CD4-positive, CD25-positive, alpha-beta regulatory T cell (primary cell): ENCODE measurements around the gene DNAH17. TPM values are rescaled to one million over a fixed set of nuclear protein-coding genes. Genes with fewer than 3 reads are reported as not detected.

ENCODE experiments used
- ATAC-seq, 2 donors: fragments of 150-1000 bp; cut with Tn5 transposase; one replicate each; pipeline ENCODE4 v1.10.0; 2021; ENCODE audit warnings: low read depth in 2 of 2, moderate number of reproducible peaks in 2 of 2, moderate library complexity in 1 of 2
- DNase-seq, 3 donors: peaks; one replicate each; pipeline versions ENCODE4 v3.0.0 to v3.0.0-alpha.2; 2012 to 2022; ENCODE audit warnings: mixed read lengths in 1 of 3
- H3K27ac ChIP-seq: one replicate; pipeline ENCODE4 v1.7.0; 2013; ENCODE audit warnings: mild to moderate bottlenecking, low read length; ENCODE audit not compliant: insufficient read depth, poor library complexity, severe bottlenecking
- H3K27me3 ChIP-seq: one replicate; pipeline ENCODE4 v1.7.0; 2013; ENCODE audit warnings: low read length; ENCODE audit not compliant: control insufficient read depth, insufficient read depth
- H3K36me3 ChIP-seq: one replicate; pipeline ENCODE4 v1.7.0; 2013; ENCODE audit warnings: mild to moderate bottlenecking, low read length, moderate library complexity; ENCODE audit not compliant: control insufficient read depth, insufficient read depth
- H3K4me1 ChIP-seq: 2 replicates; pipeline ENCODE4 v1.7.0; 2013; ENCODE audit warnings: mild to moderate bottlenecking, low read length; ENCODE audit not compliant: insufficient read depth, control insufficient read depth, poor library complexity, severe bottlenecking
- H3K4me3 ChIP-seq: one replicate; pipeline ENCODE4 v1.7.0; 2013; ENCODE audit warnings: low read depth, mild to moderate bottlenecking, low read length, moderate library complexity
- H3K9me3 ChIP-seq, 2 experiments: 1 replicate in 1 of 2; 2 replicates in 1 of 2; pipeline ENCODE4 v1.7.0; 2013; ENCODE audit warnings: low read length in 2 of 2, mild to moderate bottlenecking in 1 of 2, moderate library complexity in 1 of 2; ENCODE audit not compliant: control insufficient read depth in 2 of 2
- H3K27ac Mint-ChIP-seq, 3 donors: one replicate each; pipeline ENCODE4 v1.8.0; 2020 to 2022; ENCODE audit warnings: mild to moderate bottlenecking in 3 of 3, mixed read lengths in 3 of 3, moderate library complexity in 2 of 3
- H3K27me3 Mint-ChIP-seq: one replicate; pipeline ENCODE4 v1.8.0; 2022; ENCODE audit warnings: mild to moderate bottlenecking, mixed read lengths
- H3K36me3 Mint-ChIP-seq: one replicate; pipeline ENCODE4 v1.8.0; 2020; ENCODE audit warnings: mixed read lengths
- H3K4me1 Mint-ChIP-seq, 4 donors: one replicate each; pipeline ENCODE4 v1.8.0; 2020 to 2022; ENCODE audit warnings: mixed read lengths in 4 of 4, mild to moderate bottlenecking in 1 of 4
- H3K4me3 Mint-ChIP-seq, 4 donors: one replicate each; pipeline ENCODE4 v1.8.0; 2020 to 2022; ENCODE audit warnings: mild to moderate bottlenecking in 4 of 4, mixed read lengths in 4 of 4, moderate library complexity in 3 of 4
- H3K9me3 Mint-ChIP-seq, 7 donors: one replicate each; pipeline ENCODE4 v1.8.0; 2020 to 2022; ENCODE audit warnings: mixed read lengths in 7 of 7, mild to moderate bottlenecking in 3 of 7, moderate library complexity in 2 of 7
- polyA plus RNA-seq, 4 donors: library from polyadenylated mRNA; unstranded; fragments of 300-500 nt; fragmentation: Illumina TruSeq; gene quantifications; one replicate each; pipeline ENCODE4 v1.2.3, GENCODE V29; 2021
- total RNA-seq: library from RNA; stranded (reverse); gene quantifications from one replicate; pipeline ENCODE4 v1.2.3, GENCODE V29; 2022

Gene DNAH17
- total and polyA plus RNA-seq, 5 donors from 2014 or later = 0.24 to 3.4 (median 0.83) TPM; not detected in 1

- Mint-ChIP-seq H3K36me3 (no peaks in the 10 kb centered on the region), H3K4me1 (peaks cover 0 to 15% (median 2%) of the 10 kb centered on the region in 4 donors), H3K27ac (no peak overlapping the region), H3K9me3 (peaks cover 0 to 3% (median 0%) of the 10 kb centered on the region in 7 donors), H3K4me3 (peak overlapping the region in 2 of 4 donors; percentile 16 to 61), H3K27me3 (peaks cover 7% of the 10 kb centered on the region)
- Histone ChIP-seq H3K9me3 (no peaks in the 10 kb centered on the region), H3K4me1 (peaks cover 5% of the 10 kb centered on the region), H3K36me3 (no peaks in the 10 kb centered on the region), H3K27me3 (no peaks in the 10 kb centered on the region), H3K27ac (no peak overlapping the region), H3K4me3 (no peak overlapping the region)
- ATAC-seq = no peak
- no peak for DNase-seq
Measured at GRCh38 chr17:78486946-78487680, 90.1 kb downstream of the DNAH17 start.

GRCh38 chr17:78486228-78486802, 90.9 kb downstream of the DNAH17 start:
- Histone ChIP-seq H3K4me1 (peaks cover 5% of the 10 kb centered on the region), H3K27me3 (no peaks in the 10 kb centered on the region), H3K9me3 (no peaks in the 10 kb centered on the region), H3K4me3 (no peak overlapping the region), H3K27ac (no peak overlapping the region), H3K36me3 (no peaks in the 10 kb centered on the region)
- ATAC-seq = no peak
- H3K4me3 Mint-ChIP-seq = peak overlapping the region in 1 of 4 donors; percentile 26
- peak overlapping the region in 1 of 3 donors; percentile 66 for H3K27ac Mint-ChIP-seq
- peaks cover 7% of the 10 kb centered on the region for H3K27me3 Mint-ChIP-seq
- H3K9me3 Mint-ChIP-seq = peaks cover 0 to 3% (median 0%) of the 10 kb centered on the region in 7 donors
- H3K4me1 Mint-ChIP-seq = peaks cover 0 to 15% (median 2%) of the 10 kb centered on the region in 4 donors
- H3K36me3 Mint-ChIP-seq = no peaks in the 10 kb centered on the region
- no peak for DNase-seq

DNA sequence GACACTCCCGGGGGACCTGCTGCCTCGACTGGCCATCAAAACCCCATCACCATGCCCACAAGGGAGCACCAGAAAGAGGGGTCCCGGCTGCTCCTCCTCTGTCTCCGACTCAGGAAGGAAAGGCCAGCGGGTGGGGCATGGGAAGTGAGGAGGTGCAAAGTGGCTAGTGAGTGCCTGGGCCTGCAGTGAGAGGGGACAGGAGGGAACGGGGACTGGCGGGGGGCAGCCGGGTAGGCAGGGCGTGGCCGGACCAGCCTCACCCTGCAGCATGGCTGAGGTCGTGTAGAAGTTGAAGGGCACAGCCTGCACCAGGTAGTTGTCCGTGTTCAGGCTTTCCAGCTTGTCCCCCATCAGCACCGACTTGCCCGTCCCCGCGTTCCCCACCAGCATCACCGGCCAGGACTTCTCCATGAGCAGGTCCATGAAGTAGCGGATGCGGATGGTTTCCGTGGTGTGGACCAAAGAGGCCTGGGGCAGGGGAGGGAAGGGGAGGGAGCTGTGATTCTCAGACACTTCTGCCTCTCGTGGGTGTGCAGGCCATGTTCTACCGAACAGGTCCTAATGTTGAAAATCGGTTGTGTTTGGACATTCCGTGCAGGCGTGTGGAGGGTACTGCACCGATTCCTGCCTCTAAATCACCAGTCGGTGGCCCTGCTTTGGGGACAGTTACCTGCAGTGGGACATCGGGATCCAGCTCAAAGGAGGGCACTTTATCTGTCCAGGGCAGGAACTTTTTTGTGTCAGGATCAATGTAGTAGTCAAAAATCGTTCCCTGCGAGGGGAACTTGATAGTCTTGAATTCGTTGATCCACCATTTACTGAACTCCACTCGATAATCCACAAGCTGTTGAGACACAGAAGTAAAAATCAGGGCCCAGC, 91.7 kb downstream of the DNAH17 start:
- no peaks in the 10 kb centered on the region for H3K36me3 Mint-ChIP-seq
- no peak overlapping the region for H3K4me3 ChIP-seq
- no peak for ATAC-seq
- no peaks in the 10 kb centered on the region for H3K9me3 ChIP-seq
- H3K9me3 Mint-ChIP-seq = peaks cover 0 to 3% (median 0%) of the 10 kb centered on the region in 7 donors
- no peak overlapping the region for H3K27ac Mint-ChIP-seq
- DNase-seq = no peak
- no peaks in the 10 kb centered on the region for H3K36me3 ChIP-seq
- H3K4me1 Mint-ChIP-seq = peaks cover 0 to 15% (median 2%) of the 10 kb centered on the region in 4 donors
- peak overlapping the region in 1 of 4 donors; percentile 35 for H3K4me3 Mint-ChIP-seq
- H3K4me1 ChIP-seq = peaks cover 5% of the 10 kb centered on the region
- H3K27ac ChIP-seq = no peak overlapping the region
- H3K27me3 ChIP-seq = no peaks in the 10 kb centered on the region
- peaks cover 7% of the 10 kb centered on the region for H3K27me3 Mint-ChIP-seq

- no peaks in the 10 kb centered on the region for H3K36me3 Mint-ChIP-seq
- H3K9me3 Mint-ChIP-seq = peaks cover 0 to 3% (median 0%) of the 10 kb centered on the region in 7 donors
- Histone ChIP-seq H3K9me3 (no peaks in the 10 kb centered on the region), H3K27ac (no peak overlapping the region), H3K4me1 (peaks cover 5% of the 10 kb centered on the region), H3K36me3 (no peaks in the 10 kb centered on the region), H3K27me3 (no peaks in the 10 kb centered on the region), H3K4me3 (peak overlapping the region; percentile 32)
- H3K4me3 Mint-ChIP-seq = peak overlapping the region in 2 of 4 donors; percentile 72 to 78
- peaks cover 7% of the 10 kb centered on the region for H3K27me3 Mint-ChIP-seq
- peak; percentile 75 to 84 for ATAC-seq
- DNase-seq = peak; percentile 46 to 61 (median 55)
- peaks cover 0 to 15% (median 2%) of the 10 kb centered on the region in 4 donors for H3K4me1 Mint-ChIP-seq
- peak overlapping the region in 2 of 3 donors; percentile 69 to 74 for H3K27ac Mint-ChIP-seq
Measured at GRCh38 chr17:78484271-78485246, 92.6 kb downstream of the DNAH17 start.

- no peaks in the 10 kb centered on the region for H3K36me3 ChIP-seq
- ATAC-seq (no peak), DNase-seq (no peak)
- no peaks in the 10 kb centered on the region for H3K9me3 ChIP-seq
- no peaks in the 10 kb centered on the region for H3K27me3 ChIP-seq
- peaks cover 4% of the 10 kb centered on the region for H3K4me1 ChIP-seq
- Mint-ChIP-seq H3K27ac (no peak overlapping the region), H3K27me3 (peaks cover 4% of the 10 kb centered on the region), H3K36me3 (no peaks in the 10 kb centered on the region), H3K4me3 (no peak overlapping the region), H3K9me3 (no peaks in the 10 kb centered on the region), H3K4me1 (peaks cover 0 to 4% (median under 1%) of the 10 kb centered on the region in 4 donors)
- no peak overlapping the region for H3K4me3 ChIP-seq
- no peak overlapping the region for H3K27ac ChIP-seq
Measured at GRCh38 chr17:78479369-78479768, 97.8 kb downstream of the DNAH17 start.

DNA sequence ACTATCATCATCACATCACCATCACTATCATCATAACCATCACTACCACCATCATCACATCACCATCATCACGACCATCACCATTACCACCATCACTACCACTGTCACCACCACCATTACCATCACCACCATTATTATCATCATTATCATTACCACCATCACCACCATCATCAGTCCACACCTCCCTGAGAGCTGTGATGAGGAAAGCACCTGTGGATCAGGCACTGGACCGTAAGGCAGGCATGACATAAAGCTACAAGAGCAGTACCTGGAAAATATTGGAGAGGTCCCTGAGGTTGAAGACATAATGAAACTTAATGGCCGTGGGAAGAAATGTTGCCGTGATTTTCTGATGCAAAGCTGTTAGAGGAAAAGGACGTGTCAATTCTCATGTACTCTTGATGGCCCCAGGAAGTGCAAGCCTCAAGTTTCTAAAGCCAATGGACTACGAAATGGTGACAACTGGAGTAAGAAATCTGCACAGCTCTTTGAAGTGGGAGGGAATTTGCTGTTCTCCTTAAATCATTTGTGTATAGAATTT, 98.4 kb downstream of the DNAH17 start:
- Mint-ChIP-seq H3K4me1 (no peaks in the 10 kb centered on the region), H3K27me3 (no peaks in the 10 kb centered on the region), H3K9me3 (no peaks in the 10 kb centered on the region), H3K4me3 (no peak overlapping the region), H3K36me3 (no peaks in the 10 kb centered on the region), H3K27ac (no peak overlapping the region)
- ATAC-seq = no peak
- DNase-seq = no peak
- Histone ChIP-seq H3K27ac (no peak overlapping the region), H3K9me3 (no peaks in the 10 kb centered on the region), H3K27me3 (no peaks in the 10 kb centered on the region), H3K4me1 (no peaks in the 10 kb centered on the region), H3K4me3 (no peak overlapping the region), H3K36me3 (no peaks in the 10 kb centered on the region)
